ENCODE results near the gene NAT14. TPM values are rescaled to one million over a fixed set of nuclear protein-coding genes. Genes with fewer than 3 reads are reported as not detected.
A peak's percentile ranks its signal among the peaks of the same experiment; 100 is the strongest.

Gene NAT14
- polyA plus RNA-seq, 2 donors = 4.2 to 6.8 TPM

GRCh38 chr19:55465460-55466240 is 19.3 kb upstream of the NAT14 start:
- 80 to 82% methylated on average over 11 of the region's 11 CpGs for WGBS, 2 donors
- Histone ChIP-seq H3K27ac (ENCODE audit: low read depth in 2 of 2, low read length in 1 of 2) (no peak overlapping the region), H3K27me3 (ENCODE audit: control insufficient read depth in 1 of 2, insufficient read depth in 2 of 2, low read length in 2 of 2) (no peaks in the 10 kb centered on the region), H3K36me3 (ENCODE audit: control insufficient read depth in 2 of 2, insufficient read depth in 2 of 2, low read length in 1 of 2) (no peaks in the 10 kb centered on the region), H3K9me3 (ENCODE audit: control insufficient read depth in 2 of 2, insufficient read depth in 1 of 2, low read depth in 1 of 2, low read length in 1 of 2) (no peaks in the 10 kb centered on the region), H3K4me3 (ENCODE audit: low read depth in 1 of 2, low read length in 2 of 2) (no peak overlapping the region), H3K4me1 (ENCODE audit: control insufficient read depth in 2 of 2, insufficient read depth in 2 of 2, low read length in 1 of 2) (peaks cover 0 to 2% of the 10 kb centered on the region in 2 donors)

- Histone ChIP-seq H3K9me3 (ENCODE audit: control insufficient read depth in 2 of 2, insufficient read depth in 1 of 2, low read depth in 1 of 2, low read length in 1 of 2) (no peaks in the 10 kb centered on the region), H3K27ac (ENCODE audit: low read depth in 2 of 2, low read length in 1 of 2) (no peak overlapping the region), H3K36me3 (ENCODE audit: control insufficient read depth in 2 of 2, insufficient read depth in 2 of 2, low read length in 1 of 2) (no peaks in the 10 kb centered on the region), H3K4me3 (ENCODE audit: low read depth in 1 of 2, low read length in 2 of 2) (no peak overlapping the region), H3K27me3 (ENCODE audit: control insufficient read depth in 1 of 2, insufficient read depth in 2 of 2, low read length in 2 of 2) (no peaks in the 10 kb centered on the region), H3K4me1 (ENCODE audit: control insufficient read depth in 2 of 2, insufficient read depth in 2 of 2, low read length in 1 of 2) (peaks cover 0 to 2% of the 10 kb centered on the region in 2 donors)
- 91 to 94% methylated on average over 4 of the region's 4 CpGs for WGBS, 2 donors
These were observed 18.8 kb upstream of the NAT14 start for GRCh38 chr19:55466241-55466614.

GRCh38 chr19:55467236-55468053 is 17.5 kb upstream of the NAT14 start:
- no peak overlapping the region for H3K27ac ChIP-seq (ENCODE audit: low read depth in 2 of 2, low read length in 1 of 2)
- H3K9me3 ChIP-seq (ENCODE audit: control insufficient read depth in 2 of 2, insufficient read depth in 1 of 2, low read depth in 1 of 2, low read length in 1 of 2) = no peaks in the 10 kb centered on the region
- H3K36me3 ChIP-seq (ENCODE audit: control insufficient read depth in 2 of 2, insufficient read depth in 2 of 2, low read length in 1 of 2) = no peaks in the 10 kb centered on the region
- H3K4me3 ChIP-seq (ENCODE audit: low read depth in 1 of 2, low read length in 2 of 2) = no peak overlapping the region
- H3K4me1 ChIP-seq (ENCODE audit: control insufficient read depth in 2 of 2, insufficient read depth in 2 of 2, low read length in 1 of 2) = no peaks in the 10 kb centered on the region
- 31 to 32% methylated on average over 29 of the region's 29 CpGs for WGBS, 2 donors
- no peaks in the 10 kb centered on the region for H3K27me3 ChIP-seq (ENCODE audit: control insufficient read depth in 1 of 2, insufficient read depth in 2 of 2, low read length in 2 of 2)

GRCh38 chr19:55468054-55468393 is 17.0 kb upstream of the NAT14 start:
- Histone ChIP-seq H3K4me3 (ENCODE audit: low read depth in 1 of 2, low read length in 2 of 2) (no peak overlapping the region), H3K36me3 (ENCODE audit: control insufficient read depth in 2 of 2, insufficient read depth in 2 of 2, low read length in 1 of 2) (no peaks in the 10 kb centered on the region), H3K4me1 (ENCODE audit: control insufficient read depth in 2 of 2, insufficient read depth in 2 of 2, low read length in 1 of 2) (no peaks in the 10 kb centered on the region), H3K27ac (ENCODE audit: low read depth in 2 of 2, low read length in 1 of 2) (no peak overlapping the region), H3K27me3 (ENCODE audit: control insufficient read depth in 1 of 2, insufficient read depth in 2 of 2, low read length in 2 of 2) (no peaks in the 10 kb centered on the region), H3K9me3 (ENCODE audit: control insufficient read depth in 2 of 2, insufficient read depth in 1 of 2, low read depth in 1 of 2, low read length in 1 of 2) (no peaks in the 10 kb centered on the region)
- 21 to 30% methylated on average over 4 of the region's 4 CpGs for WGBS, 2 donors

- H3K36me3 ChIP-seq (ENCODE audit: control insufficient read depth in 2 of 2, insufficient read depth in 2 of 2, low read length in 1 of 2) = no peaks in the 10 kb centered on the region
- no peak overlapping the region for H3K4me3 ChIP-seq (ENCODE audit: low read depth in 1 of 2, low read length in 2 of 2)
- peaks cover 0 to 8% of the 10 kb centered on the region in 2 donors for H3K4me1 ChIP-seq (ENCODE audit: control insufficient read depth in 2 of 2, insufficient read depth in 2 of 2, low read length in 1 of 2)
- H3K27me3 ChIP-seq (ENCODE audit: control insufficient read depth in 1 of 2, insufficient read depth in 2 of 2, low read length in 2 of 2) = no peaks in the 10 kb centered on the region
- H3K27ac ChIP-seq (ENCODE audit: low read depth in 2 of 2, low read length in 1 of 2) = no peak overlapping the region
- 55 to 60% methylated on average over 13 of the region's 13 CpGs for WGBS, 2 donors
- no peaks in the 10 kb centered on the region for H3K9me3 ChIP-seq (ENCODE audit: control insufficient read depth in 2 of 2, insufficient read depth in 1 of 2, low read depth in 1 of 2, low read length in 1 of 2)
These were observed 13.7 kb upstream of the NAT14 start for GRCh38 chr19:55471266-55471665.

GRCh38 chr19:55472463-55472862 is 12.5 kb upstream of the NAT14 start:
- Histone ChIP-seq H3K27ac (ENCODE audit: low read depth in 2 of 2, low read length in 1 of 2) (no peak overlapping the region), H3K9me3 (ENCODE audit: control insufficient read depth in 2 of 2, insufficient read depth in 1 of 2, low read depth in 1 of 2, low read length in 1 of 2) (no peaks in the 10 kb centered on the region), H3K36me3 (ENCODE audit: control insufficient read depth in 2 of 2, insufficient read depth in 2 of 2, low read length in 1 of 2) (no peaks in the 10 kb centered on the region), H3K27me3 (ENCODE audit: control insufficient read depth in 1 of 2, insufficient read depth in 2 of 2, low read length in 2 of 2) (no peaks in the 10 kb centered on the region), H3K4me1 (ENCODE audit: control insufficient read depth in 2 of 2, insufficient read depth in 2 of 2, low read length in 1 of 2) (peaks cover 0 to 8% of the 10 kb centered on the region in 2 donors), H3K4me3 (ENCODE audit: low read depth in 1 of 2, low read length in 2 of 2) (no peak overlapping the region)
- 75 to 79% methylated on average over 8 of the region's 8 CpGs for WGBS, 2 donors

GRCh38 chr19:55473225-55474012 is 11.6 kb upstream of the NAT14 start:
- Histone ChIP-seq H3K27me3 (ENCODE audit: control insufficient read depth in 1 of 2, insufficient read depth in 2 of 2, low read length in 2 of 2) (no peaks in the 10 kb centered on the region), H3K4me1 (ENCODE audit: control insufficient read depth in 2 of 2, insufficient read depth in 2 of 2, low read length in 1 of 2) (peaks cover 0 to 8% of the 10 kb centered on the region in 2 donors), H3K4me3 (ENCODE audit: low read depth in 1 of 2, low read length in 2 of 2) (no peak overlapping the region), H3K36me3 (ENCODE audit: control insufficient read depth in 2 of 2, insufficient read depth in 2 of 2, low read length in 1 of 2) (peaks cover 0 to 3% of the 10 kb centered on the region in 2 donors), H3K9me3 (ENCODE audit: control insufficient read depth in 2 of 2, insufficient read depth in 1 of 2, low read depth in 1 of 2, low read length in 1 of 2) (no peaks in the 10 kb centered on the region), H3K27ac (ENCODE audit: low read depth in 2 of 2, low read length in 1 of 2) (no peak overlapping the region)
- WGBS, 2 donors = 72 to 75% methylated on average over 16 of the region's 16 CpGs

- Histone ChIP-seq H3K27ac (ENCODE audit: low read depth in 2 of 2, low read length in 1 of 2) (peak overlapping the region in 1 of 2 donors; percentile 26), H3K4me1 (ENCODE audit: control insufficient read depth in 2 of 2, insufficient read depth in 2 of 2, low read length in 1 of 2) (peaks cover 0 to 8% of the 10 kb centered on the region in 2 donors), H3K4me3 (ENCODE audit: low read depth in 1 of 2, low read length in 2 of 2) (no peak overlapping the region), H3K27me3 (ENCODE audit: control insufficient read depth in 1 of 2, insufficient read depth in 2 of 2, low read length in 2 of 2) (no peaks in the 10 kb centered on the region), H3K36me3 (ENCODE audit: control insufficient read depth in 2 of 2, insufficient read depth in 2 of 2, low read length in 1 of 2) (peaks cover 0 to 4% of the 10 kb centered on the region in 2 donors), H3K9me3 (ENCODE audit: control insufficient read depth in 2 of 2, insufficient read depth in 1 of 2, low read depth in 1 of 2, low read length in 1 of 2) (no peaks in the 10 kb centered on the region)
- WGBS, 2 donors = 60 to 77% methylated on average over 19 of the region's 19 CpGs
These were observed 10.4 kb upstream of the NAT14 start for GRCh38 chr19:55474269-55475265.
